Stomach (tissue), 9 donors: Measurements from ENCODE around the gene NTNG1. TPM values are rescaled to one million over a fixed set of nuclear protein-coding genes. Genes with fewer than 3 reads are reported as not detected.

ENCODE experiments used
- DNase-seq, 2 donors: peaks; one replicate each; pipeline versions ENCODE4 v3.0.0 to v3.0.0-alpha.2; 2013 to 2019
- H3K27ac ChIP-seq, 5 donors: fragments of 200-600 bp in 4 of 5; sonication (generic) in 4 of 5; one replicate each; pipeline ENCODE4 v1.5.1; 2013 to 2019; ENCODE audit warnings: mild to moderate bottlenecking in 1 of 5, moderate library complexity in 1 of 5
- H3K27me3 ChIP-seq, 3 donors: fragments of 200-600 bp; sonication (generic); one replicate each; pipeline ENCODE4 v1.5.1; 2017 to 2019; ENCODE audit warnings: mixed run types in 1 of 3
- H3K36me3 ChIP-seq, 4 donors: fragments of 200-600 bp; sonication (generic); 1 replicate in 3 of 4; 2 replicates in 1 of 4; pipeline ENCODE4 v1.5.1; 2016 to 2019
- H3K4me1 ChIP-seq, 4 donors: fragments of 200-600 bp; sonication (generic); one replicate each; pipeline ENCODE4 v1.5.1; 2016 to 2019
- H3K4me3 ChIP-seq, 4 donors: fragments of 200-600 bp; sonication (generic) in 3 of 4; one replicate each; pipeline ENCODE4 v1.5.1; 2016 to 2019; ENCODE audit warnings: mild to moderate bottlenecking in 1 of 4
- H3K9me3 ChIP-seq, 4 donors: fragments of 200-600 bp; sonication (generic); one replicate each; pipeline ENCODE4 v1.5.1; 2016 to 2019
- CTCF ChIP-seq, 7 experiments: fragments of 450-650 bp in 4 of 7; fragments of 200-600 bp in 3 of 7; sonication (generic) in 3 of 7; IDR thresholded peaks; one replicate each; pipeline ENCODE4 v1.5.1; 2016 to 2019; ENCODE audit warnings: antibody characterized with exemption in 7 of 7, control low read depth in 2 of 7, mild to moderate bottlenecking in 1 of 7
- EP300 ChIP-seq: sonication (generic); formaldehyde crosslinking; IDR thresholded peaks from one replicate; pipeline ENCODE4 v1.6.1; 2017; ENCODE audit warnings: antibody characterized with exemption
- POLR2A ChIP-seq, 4 donors: fragments of 450-650 bp; IDR thresholded peaks; one replicate each; pipeline ENCODE4 v1.6.1; 2016; ENCODE audit warnings: antibody characterized with exemption in 4 of 4, control low read depth in 2 of 4, mild to moderate bottlenecking in 1 of 4, moderate library complexity in 1 of 4
- POLR2AphosphoS5 ChIP-seq, 3 donors: sonication (generic); formaldehyde crosslinking; IDR thresholded peaks; one replicate each; pipeline ENCODE4 v1.6.1; 2016; ENCODE audit warnings: antibody characterized with exemption in 3 of 3
- whole genome bisulfite sequencing, 5 donors: extraction: QIAGEN DNeasy Blood & Tissue Kit in 3 of 5; methylation state at CpG; one replicate each; pipeline versions ENCODE4 v1.1.5 to v1.1.7; 2013 to 2018; 5-methylcytosine and 5-hydroxymethylcytosine counted together
- intact Hi-C: fragments of 100-400 bp; cut with DNase I; formaldehyde crosslinking; loops from one replicate; pipeline ENCODE4 v1.15.1; 2023; ENCODE audit warnings: low total_unique reads
- polyA plus RNA-seq, 3 donors: library from polyadenylated mRNA; stranded (reverse); fragments of 200-250 nt; gene quantifications; one replicate each; pipeline ENCODE4 v1.2.3, GENCODE V29; 2013
- total RNA-seq, 5 donors: library from RNA; depleted of rRNA; stranded (reverse); fragments of >200 nt; gene quantifications; one replicate each; pipeline versions ENCODE4 v1.1.0 to v1.2.3, GENCODE V29; 2014 to 2016
- donor health status: healthy with polysubstance abuse.
- donor health status: Bipolar disorder and iron deficiency.
- donor health status: healthy.

Gene NTNG1
- total and polyA plus RNA-seq, 8 donors, result 0.23 to 2.0 (median 0.58) TPM; not detected in 3

- WGBS, 5 donors, result 63 to 83% (median 75%) methylated on average over 4 of the region's 4 CpGs
- H3K4me1 ChIP-seq, result no peaks in the 10 kb centered on the region
- no peaks in the 10 kb centered on the region for H3K27me3 ChIP-seq
- DNase-seq, result no peak
- no peak overlapping the region for H3K27ac ChIP-seq
- TF ChIP-seq POLR2A (IDR thresholded peaks at IDR 0.05) (no peak), EP300 (no peak), POLR2AphosphoS5 (IDR thresholded peaks at IDR 0.05) (no peak), CTCF (IDR thresholded peaks at IDR 0.05) (no peak)
- intact Hi-C loops, result no loop called here
- H3K4me3 ChIP-seq, result no peak overlapping the region
- no peaks in the 10 kb centered on the region for H3K9me3 ChIP-seq
- H3K36me3 ChIP-seq, result no peaks in the 10 kb centered on the region
Observed at GRCh38 chr1:107454791-107455190, 314.0 kb downstream of the NTNG1 start.

GRCh38 chr1:107457989-107458388 is 317.1 kb downstream of the NTNG1 start:
- Histone ChIP-seq H3K9me3 (no peaks in the 10 kb centered on the region), H3K27me3 (no peaks in the 10 kb centered on the region), H3K4me3 (no peak overlapping the region), H3K27ac (no peak overlapping the region), H3K4me1 (no peaks in the 10 kb centered on the region), H3K36me3 (no peaks in the 10 kb centered on the region)
- TF ChIP-seq POLR2A (IDR thresholded peaks at IDR 0.05) (no peak), EP300 (no peak), POLR2AphosphoS5 (IDR thresholded peaks at IDR 0.05) (no peak), CTCF (IDR thresholded peaks at IDR 0.05) (no peak)
- WGBS, 5 donors, result 67 to 86% (median 77%) methylated on average over 3 of the region's 3 CpGs
- intact Hi-C loops, result no loop called here
- no peak for DNase-seq

DNA sequence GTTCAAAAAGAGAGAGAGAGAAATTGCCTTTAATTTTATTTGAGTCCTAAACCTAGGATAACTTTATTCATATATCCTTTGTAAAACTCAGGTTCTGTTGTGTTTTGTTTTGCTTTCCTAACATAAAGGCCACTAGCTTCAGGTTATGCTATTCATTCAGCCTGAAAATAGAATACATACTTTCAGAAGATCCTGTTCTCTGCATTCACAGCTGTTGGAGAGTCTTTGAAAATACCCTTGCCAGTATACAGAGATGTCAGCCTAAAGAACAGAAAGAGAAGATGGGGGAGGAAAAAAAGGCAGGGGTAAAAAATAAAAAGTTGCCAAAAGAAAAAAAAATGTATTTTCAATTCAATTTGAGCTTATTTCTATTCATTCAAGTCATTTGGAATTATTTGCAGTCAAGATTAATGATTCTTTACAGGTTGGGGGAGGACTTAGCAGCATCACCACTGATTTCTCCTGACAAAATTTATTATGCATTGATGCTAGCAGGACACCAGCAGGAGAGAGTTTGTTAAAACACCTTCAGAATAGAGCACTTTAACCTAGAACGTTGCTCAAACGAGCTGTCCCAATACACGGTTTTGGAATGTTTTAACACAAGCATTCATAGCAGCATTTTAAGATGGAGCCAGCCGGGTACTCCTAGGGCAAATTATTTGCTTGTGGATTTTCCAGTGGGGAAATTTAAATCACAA is 318.5 kb downstream of the NTNG1 start:
- intact Hi-C loops, result no loop called here
- Histone ChIP-seq H3K9me3 (no peaks in the 10 kb centered on the region), H3K4me3 (no peak overlapping the region), H3K36me3 (no peaks in the 10 kb centered on the region), H3K4me1 (no peaks in the 10 kb centered on the region), H3K27ac (no peak overlapping the region), H3K27me3 (no peaks in the 10 kb centered on the region)
- 54 to 77% (median 60%) methylated on average over 4 of the region's 4 CpGs for WGBS, 5 donors
- TF ChIP-seq POLR2AphosphoS5 (IDR thresholded peaks at IDR 0.05), result no peak
- no peak for TF ChIP-seq POLR2A (IDR thresholded peaks at IDR 0.05)
- no peak for TF ChIP-seq EP300
- TF ChIP-seq CTCF (IDR thresholded peaks at IDR 0.05), result no peak
- DNase-seq, result no peak

DNA sequence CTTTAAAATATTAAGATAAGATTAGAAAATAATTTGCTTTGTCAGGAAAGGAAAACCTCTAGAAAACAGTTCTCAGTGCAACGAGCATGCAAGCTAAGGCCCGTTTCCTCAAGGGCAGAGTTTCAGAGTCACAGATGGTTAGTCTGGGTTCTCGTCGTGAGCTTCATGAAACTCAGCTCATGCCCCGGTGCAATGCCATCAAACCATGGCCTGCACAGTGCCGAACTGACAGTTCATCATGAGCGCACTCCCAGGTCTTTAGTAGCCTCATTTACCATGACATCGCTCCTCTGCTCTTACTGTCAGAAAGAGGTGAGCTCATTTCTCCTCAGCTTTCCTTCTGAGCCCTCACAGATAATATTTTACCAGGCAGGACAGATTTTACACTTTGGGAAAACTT is 319.2 kb downstream of the NTNG1 start:
- WGBS, 5 donors, result 78 to 87% (median 83%) methylated on average over 8 of the region's 8 CpGs
- no peaks in the 10 kb centered on the region for H3K9me3 ChIP-seq
- H3K36me3 ChIP-seq, result no peaks in the 10 kb centered on the region
- no peaks in the 10 kb centered on the region for H3K27me3 ChIP-seq
- H3K27ac ChIP-seq, result no peak overlapping the region
- intact Hi-C loops, result no loop called here
- no peak overlapping the region for H3K4me3 ChIP-seq
- H3K4me1 ChIP-seq, result no peaks in the 10 kb centered on the region
- TF ChIP-seq POLR2AphosphoS5 (IDR thresholded peaks at IDR 0.05) (no peak), POLR2A (IDR thresholded peaks at IDR 0.05) (no peak), EP300 (no peak), CTCF (IDR thresholded peaks at IDR 0.05) (no peak)
- DNase-seq, result no peak
